Fibroblast of lung (primary cell): ENCODE measurements around the gene EXOC6B.

Source experiments
- EZH2 ChIP-seq: IDR thresholded peaks from 2 replicates; pipeline ENCODE4 v1.5.1; 2012; ENCODE audit warnings: low read length, control low read depth, mild to moderate bottlenecking; ENCODE audit errors: missing control alignments
- TF ChIP-seq, protein P1 (sequence below), 2 donors: IDR thresholded peaks in 1 of 2; conservative IDR thresholded peaks in 1 of 2; 1 replicate in 1 of 2; 2 replicates in 1 of 2; pipeline ENCODE4 v1.5.1; 2011 to 2012; ENCODE audit warnings: low read length in 2 of 2, control low read depth in 1 of 2, inconsistent platforms in 1 of 2, low read depth in 1 of 2, mild to moderate bottlenecking in 1 of 2

DNA sequence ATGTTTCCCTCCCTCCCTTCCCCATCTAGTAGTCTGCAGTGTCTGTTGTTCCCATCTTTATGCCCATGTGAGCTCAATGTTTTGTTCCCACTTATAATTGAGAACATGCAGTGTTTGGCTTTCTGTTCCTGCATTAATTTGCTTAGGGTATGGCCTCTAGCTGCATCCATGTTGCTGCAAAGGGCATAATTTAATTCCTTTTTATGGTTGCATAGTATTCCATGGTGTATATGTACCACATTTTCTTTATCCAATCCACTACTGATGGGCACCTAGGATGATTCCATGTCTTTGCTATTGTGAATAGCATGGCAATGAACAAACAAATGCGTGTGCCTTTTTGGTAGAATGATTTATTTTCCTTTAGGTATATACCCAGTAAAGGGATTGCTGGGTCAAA lies 617.6 kb downstream of the EXOC6B start:
- TF ChIP-seq, protein P1, sequence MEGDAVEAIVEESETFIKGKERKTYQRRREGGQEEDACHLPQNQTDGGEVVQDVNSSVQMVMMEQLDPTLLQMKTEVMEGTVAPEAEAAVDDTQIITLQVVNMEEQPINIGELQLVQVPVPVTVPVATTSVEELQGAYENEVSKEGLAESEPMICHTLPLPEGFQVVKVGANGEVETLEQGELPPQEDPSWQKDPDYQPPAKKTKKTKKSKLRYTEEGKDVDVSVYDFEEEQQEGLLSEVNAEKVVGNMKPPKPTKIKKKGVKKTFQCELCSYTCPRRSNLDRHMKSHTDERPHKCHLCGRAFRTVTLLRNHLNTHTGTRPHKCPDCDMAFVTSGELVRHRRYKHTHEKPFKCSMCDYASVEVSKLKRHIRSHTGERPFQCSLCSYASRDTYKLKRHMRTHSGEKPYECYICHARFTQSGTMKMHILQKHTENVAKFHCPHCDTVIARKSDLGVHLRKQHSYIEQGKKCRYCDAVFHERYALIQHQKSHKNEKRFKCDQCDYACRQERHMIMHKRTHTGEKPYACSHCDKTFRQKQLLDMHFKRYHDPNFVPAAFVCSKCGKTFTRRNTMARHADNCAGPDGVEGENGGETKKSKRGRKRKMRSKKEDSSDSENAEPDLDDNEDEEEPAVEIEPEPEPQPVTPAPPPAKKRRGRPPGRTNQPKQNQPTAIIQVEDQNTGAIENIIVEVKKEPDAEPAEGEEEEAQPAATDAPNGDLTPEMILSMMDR (conservative IDR thresholded peaks at IDR 0.05 in 1 of 2, IDR thresholded peaks at IDR 0.05 in 1 of 2; ENCODE audit: low read depth in 1 of 2, low read length in 2 of 2), result no peak
- TF ChIP-seq EZH2, result no peak
